Measurements from ENCODE around the gene PPP2R5D. TPM values are rescaled to one million over a fixed set of nuclear protein-coding genes. Genes with fewer than 3 reads are reported as not detected.
"Not testable (repeated sequence)": the region's sequence is repeated elsewhere in the genome, so short reads cannot be mapped to it uniquely, and the experiment has no call there.

The PPP2R5D gene
- total RNA-seq, 1 donor from 2014 or later = 27.8 TPM

- DNase-seq (ENCODE audit: low spot score) = peak; percentile 94
Observed at GRCh38 chr6:43021270-43022047, 37.1 kb downstream of the PPP2R5D start, which contains the start of gene RRP36. Gene RRP36, plus strand, starts transcription at chr6:43021623. Its CDS starts 32 bp downstream, at chr6:43021655.

GRCh38 chr6:43024436-43024835 is 40.1 kb downstream of the PPP2R5D start:
- DNase-seq (ENCODE audit: low spot score) = no peak

DNA sequence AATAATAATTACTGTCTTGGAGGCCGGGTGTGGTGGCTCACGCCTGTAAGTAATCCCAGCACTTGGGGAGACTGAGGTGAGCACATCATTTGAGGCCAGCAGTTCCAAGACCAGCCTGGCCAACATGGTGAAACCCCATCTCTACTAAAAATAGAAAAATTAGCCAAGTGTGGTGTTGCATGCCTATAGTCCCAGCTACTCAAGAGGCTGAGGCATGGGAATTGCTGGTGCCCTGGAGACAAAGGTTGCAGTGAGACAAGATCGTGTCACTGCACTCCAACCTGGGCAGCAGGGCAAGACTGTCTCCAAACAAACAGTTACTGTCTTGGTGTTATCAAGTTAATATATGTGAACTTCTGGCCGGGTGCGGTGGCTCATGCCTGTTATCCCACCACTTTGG is 42.0 kb downstream of the PPP2R5D start:
- no peak for DNase-seq (ENCODE audit: low spot score)

GRCh38 chr6:43029120-43029519 is 44.8 kb downstream of the PPP2R5D start:
- DNase-seq (ENCODE audit: low spot score) = no peak

DNA sequence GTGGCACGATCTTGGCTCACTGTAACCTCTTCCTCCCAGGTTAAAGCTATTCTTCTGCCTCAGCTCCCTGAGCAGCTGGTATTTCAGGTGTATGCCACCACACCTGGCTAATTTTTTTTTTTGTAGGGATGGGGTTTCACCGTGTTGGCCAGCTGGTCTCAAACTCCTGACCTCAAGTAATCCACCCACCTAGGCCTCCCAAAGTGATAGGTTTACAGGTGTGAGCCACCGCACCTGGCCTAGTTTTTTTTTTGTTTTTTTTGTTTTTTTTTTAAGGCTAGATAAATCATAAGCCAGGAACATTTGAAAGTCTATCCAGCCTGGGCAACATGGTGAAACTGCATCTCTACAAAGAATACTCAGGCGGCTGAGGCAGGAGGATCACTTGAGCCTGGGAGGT is 48.0 kb downstream of the PPP2R5D start:
- no peak for DNase-seq (ENCODE audit: low spot score)

- no peak for DNase-seq (ENCODE audit: low spot score)
Observed at GRCh38 chr6:43033496-43034189, 49.3 kb downstream of the PPP2R5D start.

DNA sequence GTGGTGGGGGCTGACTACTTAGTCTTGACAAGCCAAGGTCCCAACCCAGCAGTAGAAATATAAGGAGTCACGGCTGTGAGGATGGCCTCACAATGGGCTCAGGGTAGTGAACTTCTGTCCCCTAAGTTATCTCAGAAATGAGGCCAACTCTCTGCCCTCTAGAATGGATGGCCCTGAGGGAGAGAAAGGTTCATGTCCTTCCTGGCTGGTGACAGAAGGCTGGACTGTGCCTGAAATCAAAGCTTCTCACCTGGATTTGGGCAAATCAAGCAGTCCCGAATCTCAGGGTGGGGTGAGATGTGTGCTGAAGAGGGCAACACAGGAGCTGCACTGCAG is 49.8 kb downstream of the PPP2R5D start:
- no peak for DNase-seq (ENCODE audit: low spot score)

- DNase-seq (ENCODE audit: low spot score) = no peak
Observed at GRCh38 chr6:43035495-43036194, 51.3 kb downstream of the PPP2R5D start.

DNA sequence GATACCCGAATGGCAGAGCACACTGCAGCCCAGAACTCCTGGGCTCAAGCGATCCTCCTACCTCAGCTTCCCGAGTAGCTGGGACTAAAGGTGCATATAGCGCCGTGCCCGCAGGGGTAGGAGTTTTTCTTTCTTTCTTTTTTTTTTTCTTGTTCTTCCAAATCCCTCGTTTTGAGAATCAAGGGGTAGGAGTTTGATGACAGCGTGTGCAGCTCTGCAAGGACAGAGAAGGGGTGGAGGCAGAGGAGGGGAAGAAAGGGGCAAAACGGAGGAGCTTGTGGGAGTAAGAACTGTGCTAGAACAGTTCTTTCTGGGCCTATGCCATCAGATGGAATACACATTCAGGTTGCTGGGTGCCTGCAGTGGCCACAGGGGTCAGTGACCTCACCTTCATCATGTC is 52.3 kb downstream of the PPP2R5D start:
- DNase-seq (ENCODE audit: low spot score) = no peak

DNA sequence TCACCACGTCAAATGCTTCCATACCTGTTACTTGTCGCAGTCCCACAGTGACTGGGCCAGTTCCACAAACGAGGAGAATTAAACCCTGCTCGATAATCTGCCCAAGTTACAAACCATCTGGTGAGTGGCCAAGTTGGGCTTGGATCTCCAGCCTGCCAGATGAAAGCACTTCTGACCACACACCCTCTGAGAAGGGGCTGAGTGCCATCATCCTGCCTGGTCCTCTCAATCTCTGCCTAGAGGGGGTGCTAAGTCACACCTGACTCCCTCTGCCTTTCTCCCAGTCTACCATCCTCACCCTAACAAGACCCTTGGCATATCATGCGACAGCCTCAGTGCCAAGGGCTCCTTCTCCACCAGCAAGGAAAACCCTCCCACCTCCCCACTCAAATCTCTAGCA is 52.8 kb downstream of the PPP2R5D start:
- DNase-seq (ENCODE audit: low spot score) = no peak

GRCh38 chr6:43037706-43038105 is 53.3 kb downstream of the PPP2R5D start:
- no peak for DNase-seq (ENCODE audit: low spot score)

GRCh38 chr6:43038727-43039126 is 54.4 kb downstream of the PPP2R5D start:
- no peak for DNase-seq (ENCODE audit: low spot score)

DNA sequence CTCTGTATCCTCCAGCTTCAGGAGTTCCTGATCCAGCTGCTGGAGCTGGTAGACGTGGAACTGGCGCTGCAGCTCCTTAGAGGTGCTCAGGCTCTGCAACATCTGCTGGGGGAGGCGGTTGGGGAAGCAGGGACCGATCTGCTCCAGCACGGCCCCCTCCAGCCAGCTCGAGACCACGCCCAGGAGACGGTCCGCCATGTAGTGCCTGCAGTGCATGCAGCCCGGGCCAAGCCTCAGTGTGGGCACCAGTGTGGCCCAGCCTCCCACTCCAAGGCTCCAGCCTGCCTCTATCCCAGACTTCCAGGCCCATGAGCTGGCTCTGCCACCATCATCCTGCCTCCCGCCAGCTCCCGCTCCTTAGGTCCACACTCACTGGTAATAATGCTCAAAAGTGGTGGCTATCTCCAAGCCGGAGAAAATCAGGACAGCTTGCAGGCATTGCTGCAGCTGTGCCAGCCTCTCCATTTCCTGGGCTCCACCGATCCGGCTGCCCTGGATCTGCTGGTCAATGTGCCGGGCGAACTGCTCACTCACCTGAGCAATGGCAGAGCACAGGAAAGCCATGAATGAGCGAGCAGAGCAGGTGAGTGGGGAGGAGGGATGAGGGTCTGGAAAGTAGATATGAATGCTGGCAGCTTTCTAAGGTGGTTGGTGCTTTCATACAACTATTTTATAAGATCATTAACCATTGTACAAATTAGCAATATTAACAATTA is 56.3 kb downstream of the PPP2R5D start:
- DNase-seq (ENCODE audit: low spot score) = no peak

- DNase-seq (ENCODE audit: low spot score) = not testable (repeated sequence)
Observed at GRCh38 chr6:43041475-43041874, 57.1 kb downstream of the PPP2R5D start.

GRCh38 chr6:43043310-43043709 is 58.9 kb downstream of the PPP2R5D start:
- no peak for DNase-seq (ENCODE audit: low spot score)

DNA sequence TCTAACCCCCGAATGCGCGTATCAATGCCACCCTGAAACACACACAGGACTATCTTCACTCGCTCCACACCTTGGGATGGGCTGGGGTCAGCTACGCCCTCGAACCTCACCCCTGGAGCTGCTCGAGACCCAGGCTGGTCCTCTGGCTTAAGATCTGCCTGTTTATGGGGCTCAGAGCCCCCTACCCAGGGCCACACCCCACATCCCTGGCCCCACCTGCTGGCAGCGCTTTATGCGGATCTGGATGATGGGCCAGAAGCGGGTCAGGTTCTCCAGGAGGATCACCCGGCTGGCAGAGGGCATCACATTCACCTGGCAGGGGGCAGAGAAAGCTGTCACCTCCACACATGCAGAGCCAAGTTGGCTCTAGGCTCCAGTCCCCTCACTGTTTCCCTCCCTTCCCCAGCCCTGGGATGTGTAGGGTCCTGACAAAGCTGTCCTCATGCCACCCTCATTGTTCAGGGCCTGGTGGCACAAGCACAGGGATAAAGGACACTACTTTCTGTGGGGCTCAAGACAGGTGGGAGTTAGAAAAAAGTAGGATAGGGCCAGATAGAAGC is 61.1 kb downstream of the PPP2R5D start:
- DNase-seq (ENCODE audit: low spot score) = no peak

- no peak for DNase-seq (ENCODE audit: low spot score)
Observed at GRCh38 chr6:43047998-43048397, 63.6 kb downstream of the PPP2R5D start.

- DNase-seq (ENCODE audit: low spot score) = no peak
Observed at GRCh38 chr6:43050981-43051380, 66.6 kb downstream of the PPP2R5D start.

GRCh38 chr6:43052225-43052841 is 68.0 kb downstream of the PPP2R5D start:
- no peak for DNase-seq (ENCODE audit: low spot score)

DNA sequence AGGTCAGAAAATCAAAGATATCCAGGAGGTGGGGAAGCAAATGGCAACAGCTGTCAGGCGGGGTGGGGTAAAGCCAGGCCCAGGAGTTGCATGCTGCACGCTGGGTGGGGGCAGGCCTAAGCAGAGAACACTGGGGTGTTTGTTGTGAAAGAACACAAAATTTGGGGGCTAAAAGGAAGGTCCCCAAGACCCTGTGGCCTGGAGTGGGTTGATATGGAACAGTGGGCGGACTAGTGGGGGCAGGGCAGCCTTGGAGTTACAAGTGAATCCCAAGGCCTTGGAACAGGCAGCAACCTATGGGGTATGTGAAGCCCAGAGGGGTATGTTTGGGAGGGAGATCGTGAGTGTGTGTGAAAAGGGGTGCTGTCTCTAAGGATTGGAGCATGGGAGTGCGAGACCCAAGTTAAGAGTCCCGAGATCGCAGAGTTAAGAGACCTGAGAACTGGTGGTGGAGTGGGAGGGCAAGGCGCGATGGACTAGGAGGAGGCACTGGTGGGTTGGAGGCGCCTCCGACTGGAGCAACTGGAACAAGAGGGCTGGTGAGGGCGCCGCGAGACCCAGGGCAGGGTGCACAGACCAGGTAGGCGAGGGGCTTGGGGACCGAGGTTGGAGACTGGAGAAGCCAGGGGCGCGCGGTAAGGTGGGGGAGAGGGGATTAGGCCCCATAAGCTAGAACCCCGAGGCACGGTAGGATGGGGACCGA is 68.6 kb downstream of the PPP2R5D start:
- DNase-seq (ENCODE audit: low spot score) = no peak
